ENCODE results near the gene SELENON. TPM values are rescaled to one million over a fixed set of nuclear protein-coding genes. Genes with fewer than 3 reads are reported as not detected.

Gene SELENON
- total RNA-seq, 1 donor from 2014 or later, result 72.8 TPM

DNA sequence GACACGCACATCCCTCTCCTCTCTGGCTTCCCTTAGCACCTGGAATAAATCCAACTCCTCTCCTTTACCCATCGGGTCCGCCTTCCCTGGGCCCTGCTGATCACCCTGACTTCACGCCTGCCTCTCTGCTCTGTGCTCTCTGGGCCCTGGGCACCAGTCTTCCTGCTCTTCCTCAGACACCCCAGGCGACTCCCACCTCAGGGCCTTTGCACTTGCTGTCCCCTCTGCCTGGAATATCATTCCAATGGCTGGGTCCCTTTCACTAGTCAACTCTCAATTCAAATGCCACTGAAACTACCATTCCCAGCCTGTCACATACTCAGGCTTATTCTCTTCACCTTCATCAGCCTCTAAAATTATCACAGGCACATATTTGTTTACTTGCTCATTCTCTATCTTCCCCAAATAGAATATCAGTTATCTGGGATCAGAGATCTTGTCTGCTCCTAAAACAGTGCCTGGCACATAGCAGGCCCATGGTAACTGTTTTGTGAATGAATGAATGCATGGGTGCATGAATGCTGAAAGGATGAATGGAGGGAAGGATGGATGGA lies 27.2 kb upstream of the SELENON start:
- no peak overlapping the region for H3K27ac Mint-ChIP-seq
- H3K4me1 Mint-ChIP-seq, result peaks cover 54% of the 10 kb centered on the region
- H3K36me3 Mint-ChIP-seq, result no peaks in the 10 kb centered on the region
- H3K27me3 Mint-ChIP-seq (ENCODE audit: low read depth), result peaks cover 60% of the 10 kb centered on the region
- DNase-seq (ENCODE audit: low spot score in 2 of 2, unreplicated experiment in 2 of 2), result no peak
- H3K4me3 Mint-ChIP-seq, result no peak overlapping the region
- H3K9me3 Mint-ChIP-seq, result no peaks in the 10 kb centered on the region
- TF ChIP-seq, protein P1, sequence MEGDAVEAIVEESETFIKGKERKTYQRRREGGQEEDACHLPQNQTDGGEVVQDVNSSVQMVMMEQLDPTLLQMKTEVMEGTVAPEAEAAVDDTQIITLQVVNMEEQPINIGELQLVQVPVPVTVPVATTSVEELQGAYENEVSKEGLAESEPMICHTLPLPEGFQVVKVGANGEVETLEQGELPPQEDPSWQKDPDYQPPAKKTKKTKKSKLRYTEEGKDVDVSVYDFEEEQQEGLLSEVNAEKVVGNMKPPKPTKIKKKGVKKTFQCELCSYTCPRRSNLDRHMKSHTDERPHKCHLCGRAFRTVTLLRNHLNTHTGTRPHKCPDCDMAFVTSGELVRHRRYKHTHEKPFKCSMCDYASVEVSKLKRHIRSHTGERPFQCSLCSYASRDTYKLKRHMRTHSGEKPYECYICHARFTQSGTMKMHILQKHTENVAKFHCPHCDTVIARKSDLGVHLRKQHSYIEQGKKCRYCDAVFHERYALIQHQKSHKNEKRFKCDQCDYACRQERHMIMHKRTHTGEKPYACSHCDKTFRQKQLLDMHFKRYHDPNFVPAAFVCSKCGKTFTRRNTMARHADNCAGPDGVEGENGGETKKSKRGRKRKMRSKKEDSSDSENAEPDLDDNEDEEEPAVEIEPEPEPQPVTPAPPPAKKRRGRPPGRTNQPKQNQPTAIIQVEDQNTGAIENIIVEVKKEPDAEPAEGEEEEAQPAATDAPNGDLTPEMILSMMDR (IDR thresholded peaks at IDR 0.05; ENCODE audit: unreplicated experiment), result no peak

DNA sequence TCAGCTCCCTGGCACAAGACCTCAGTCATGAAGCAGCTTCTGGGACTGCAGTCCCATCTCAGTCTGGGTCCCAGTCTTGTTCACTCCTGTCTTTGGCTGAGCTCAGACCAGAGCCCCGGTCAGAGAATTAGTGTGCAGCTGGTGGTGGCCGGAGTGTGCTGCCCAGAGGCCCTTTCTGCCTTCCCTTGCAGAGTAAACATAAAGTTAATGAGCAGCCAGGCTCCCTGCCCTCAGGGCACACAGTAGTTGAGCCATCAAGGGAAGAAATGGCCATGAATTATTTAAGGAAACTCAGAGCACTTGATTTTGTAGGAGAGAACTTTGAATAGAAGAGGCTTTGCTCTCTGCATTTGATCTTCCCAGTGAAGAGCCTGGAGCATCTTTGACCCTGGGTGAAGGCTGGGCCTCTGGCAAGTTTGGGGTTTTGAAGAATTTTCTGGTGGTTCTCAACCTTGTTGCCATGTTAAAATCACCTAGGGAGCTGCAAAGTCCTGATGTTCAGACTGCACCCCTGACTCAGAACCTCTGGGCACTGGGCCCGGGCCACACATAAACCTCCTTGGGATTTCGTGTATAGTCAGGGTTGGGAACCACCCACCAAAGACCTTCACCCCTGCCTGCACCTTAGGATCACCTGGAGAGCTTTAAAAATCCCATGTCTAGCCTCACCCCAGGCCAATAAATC lies 26.4 kb upstream of the SELENON start:
- H3K9me3 Mint-ChIP-seq, result no peaks in the 10 kb centered on the region
- DNase-seq (ENCODE audit: low spot score in 2 of 2, unreplicated experiment in 2 of 2), result no peak
- peaks cover 54% of the 10 kb centered on the region for H3K4me1 Mint-ChIP-seq
- no peak overlapping the region for H3K27ac Mint-ChIP-seq
- H3K36me3 Mint-ChIP-seq, result no peaks in the 10 kb centered on the region
- TF ChIP-seq, protein P1 (IDR thresholded peaks at IDR 0.05; ENCODE audit: unreplicated experiment), result no peak
- H3K4me3 Mint-ChIP-seq, result no peak overlapping the region
- peaks cover 66% of the 10 kb centered on the region for H3K27me3 Mint-ChIP-seq (ENCODE audit: low read depth)

DNA sequence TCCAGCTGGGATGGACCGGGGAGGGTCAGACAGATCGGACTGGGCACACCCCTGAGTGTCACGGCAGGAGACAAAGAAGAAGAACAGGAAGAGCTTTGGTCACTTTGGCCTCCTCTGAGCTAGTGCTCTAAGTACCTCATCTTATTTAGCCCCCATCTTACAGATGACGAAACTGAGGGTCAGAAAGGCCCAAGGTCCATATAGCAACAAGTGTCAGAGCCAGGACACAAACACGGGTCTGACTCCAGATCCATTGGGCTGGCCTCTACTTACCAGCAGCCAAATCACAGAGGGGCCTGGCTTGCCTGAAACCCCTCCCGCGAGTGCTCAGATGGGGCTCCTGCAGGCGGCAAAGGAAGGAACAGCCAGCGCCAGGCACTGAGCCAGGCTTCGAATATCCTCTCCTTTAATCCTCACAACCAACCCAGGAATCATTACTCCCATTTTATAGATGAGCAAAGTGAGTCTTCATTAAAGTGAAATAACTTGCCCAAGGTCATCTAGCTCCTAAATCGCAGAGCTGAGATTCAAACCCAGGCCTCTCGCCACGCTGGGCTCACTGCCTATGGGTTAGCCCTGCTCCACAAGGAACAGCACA lies 25.7 kb upstream of the SELENON start:
- H3K36me3 Mint-ChIP-seq, result no peaks in the 10 kb centered on the region
- no peak overlapping the region for H3K27ac Mint-ChIP-seq
- H3K4me3 Mint-ChIP-seq, result no peak overlapping the region
- no peaks in the 10 kb centered on the region for H3K9me3 Mint-ChIP-seq
- H3K4me1 Mint-ChIP-seq, result peaks cover 54% of the 10 kb centered on the region
- TF ChIP-seq, protein P1 (IDR thresholded peaks at IDR 0.05; ENCODE audit: unreplicated experiment), result no peak
- H3K27me3 Mint-ChIP-seq (ENCODE audit: low read depth), result peaks cover 65% of the 10 kb centered on the region
- DNase-seq (ENCODE audit: low spot score in 2 of 2, unreplicated experiment in 2 of 2), result no peak

DNA sequence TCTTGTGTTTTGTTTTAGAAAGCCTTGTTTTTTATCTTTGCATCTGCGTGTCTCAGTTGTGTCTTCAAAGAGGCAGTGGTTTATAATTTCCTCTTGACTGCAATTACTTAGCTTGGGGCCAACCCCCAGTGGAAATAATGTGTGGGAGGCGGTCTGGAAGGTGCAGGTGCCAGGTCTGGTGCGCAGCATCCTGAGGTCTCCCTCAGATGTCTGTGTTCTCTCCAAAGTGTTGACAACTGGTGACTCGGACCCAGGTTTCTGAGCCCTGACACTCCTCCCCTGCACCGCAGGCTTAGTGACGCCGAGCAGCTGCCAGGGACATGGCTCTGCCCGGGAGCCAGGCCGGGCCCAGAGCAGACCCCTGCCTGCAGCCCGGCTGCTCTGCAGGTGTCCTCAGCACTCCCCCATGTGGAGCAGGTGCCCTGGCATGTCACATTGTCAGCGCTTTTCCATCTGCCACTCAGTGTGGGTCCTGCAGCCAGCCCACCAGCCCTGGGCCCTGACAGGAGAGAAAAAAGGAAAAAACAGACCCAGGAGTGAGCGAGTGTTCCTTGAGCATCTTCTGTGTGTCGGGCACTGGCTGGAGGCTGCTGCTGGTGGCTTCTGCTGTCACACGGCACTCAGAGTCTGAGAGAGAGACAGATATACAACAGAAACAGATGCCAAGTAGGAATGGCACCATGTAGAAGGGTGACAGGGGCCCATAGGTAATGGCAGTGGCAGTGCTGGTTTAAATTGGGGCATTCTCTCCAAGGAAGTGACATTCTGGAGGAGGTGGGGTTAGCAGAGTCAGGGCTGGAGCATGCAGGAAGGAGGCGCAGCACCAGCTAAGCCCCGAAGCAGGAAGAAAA lies 24.8 kb upstream of the SELENON start:
- no peak overlapping the region for H3K27ac Mint-ChIP-seq
- DNase-seq (ENCODE audit: low spot score in 2 of 2, unreplicated experiment in 2 of 2), result no peak
- H3K4me3 Mint-ChIP-seq, result no peak overlapping the region
- H3K9me3 Mint-ChIP-seq, result no peaks in the 10 kb centered on the region
- peaks cover 59% of the 10 kb centered on the region for H3K27me3 Mint-ChIP-seq (ENCODE audit: low read depth)
- TF ChIP-seq, protein P1 (IDR thresholded peaks at IDR 0.05; ENCODE audit: unreplicated experiment), result no peak
- no peaks in the 10 kb centered on the region for H3K36me3 Mint-ChIP-seq
- H3K4me1 Mint-ChIP-seq, result peaks cover 57% of the 10 kb centered on the region

DNA sequence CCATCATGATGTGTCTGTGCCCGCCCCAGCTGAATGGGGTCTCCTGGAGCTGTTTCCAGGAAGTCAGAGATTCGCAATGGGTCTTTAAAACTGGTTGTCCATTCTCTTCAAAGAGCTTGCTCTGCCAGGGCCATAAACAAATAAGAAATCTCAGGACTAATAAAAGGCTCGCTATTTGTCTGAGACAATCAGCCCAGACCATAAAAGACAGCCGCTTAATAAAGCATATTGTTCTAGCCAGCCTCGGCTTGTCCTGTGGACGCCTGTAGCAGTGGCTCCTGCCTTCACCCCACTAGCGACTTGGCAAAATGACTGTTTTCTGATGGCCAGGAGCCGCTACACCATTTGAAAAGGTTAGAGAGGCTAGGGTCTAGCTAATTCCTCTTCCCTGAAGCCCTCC lies 20.6 kb upstream of the SELENON start:
- H3K36me3 Mint-ChIP-seq, result no peaks in the 10 kb centered on the region
- no peak overlapping the region for H3K4me3 Mint-ChIP-seq
- TF ChIP-seq, protein P1 (IDR thresholded peaks at IDR 0.05; ENCODE audit: unreplicated experiment), result no peak
- no peaks in the 10 kb centered on the region for H3K9me3 Mint-ChIP-seq
- no peak overlapping the region for H3K27ac Mint-ChIP-seq
- DNase-seq (ENCODE audit: low spot score in 2 of 2, unreplicated experiment in 2 of 2), result no peak
- peaks cover 36% of the 10 kb centered on the region for H3K27me3 Mint-ChIP-seq (ENCODE audit: low read depth)
- peaks cover 30% of the 10 kb centered on the region for H3K4me1 Mint-ChIP-seq

All from mesothelial cell of epicardium (in vitro differentiated cells).